H1 (cell line): ENCODE results near the gene GAN. TPM values are rescaled to one million over a fixed set of nuclear protein-coding genes. Genes with fewer than 3 reads are reported as not detected.
A peak's percentile ranks its signal among the peaks of the same experiment; 100 is the strongest.

ENCODE experiments used
- CTCF ChIA-PET: fragments of 300-600 bp; sonication (Branson Sonifier 250); formaldehyde crosslinking; loops from one replicate; lab custom pipeline; 2021; ENCODE audit not compliant: partially characterized antibody; lab: Charles Lee
- POLR2A ChIA-PET: fragments of 300-600 bp; sonication (Branson Sonifier 250); formaldehyde crosslinking; loops from one replicate; lab custom pipeline; 2021; ENCODE audit warnings: inconsistent platforms; ENCODE audit not compliant: partially characterized antibody; lab: Charles Lee
- DNase-seq, 2 experiments: peaks; one replicate each; pipeline versions ENCODE4 v3.0.0 to v3.0.0-alpha.2; 2010 to 2022; ENCODE audit warnings: low spot score in 2 of 2, low read depth in 1 of 2, mixed read lengths in 1 of 2
- FAIRE-seq: peaks from 2 replicates; lab custom pipeline; 2011; peaks lifted over from hg19 to GRCh38; lab: Jason Lieb, UNC
- H2AFZ ChIP-seq: 2 replicates; pipeline ENCODE4 v1.8.1; 2012; ENCODE audit warnings: low read length, inconsistent platforms
- H2AK5ac ChIP-seq: 2 replicates; pipeline ENCODE4 v1.6.1; 2013; ENCODE audit warnings: low read depth, low read length
- H2BK120ac ChIP-seq: replicated peaks from 2 replicates; pipeline ENCODE3; 2013; ENCODE audit warnings: low read depth, low read length, inconsistent platforms
- H2BK12ac ChIP-seq: 2 replicates; pipeline ENCODE4 v1.6.1; 2013; ENCODE audit warnings: low read depth, low read length
- H2BK15ac ChIP-seq: 2 replicates; pipeline ENCODE4 v1.6.1; 2013; ENCODE audit warnings: low read length
- H2BK20ac ChIP-seq: 2 replicates; pipeline ENCODE4 v1.6.1; 2013; ENCODE audit warnings: low read length
- H2BK5ac ChIP-seq: 2 replicates; pipeline ENCODE4 v1.6.1; 2013; ENCODE audit warnings: low read depth, low read length
- H3K14ac ChIP-seq: 2 replicates; pipeline ENCODE4 v1.6.1; 2013; ENCODE audit warnings: inconsistent platforms; ENCODE audit not compliant: insufficient read length
- H3K18ac ChIP-seq: 2 replicates; pipeline ENCODE4 v1.6.1; 2013; ENCODE audit warnings: low read length; ENCODE audit errors: extremely low read depth
- H3K23ac ChIP-seq: 2 replicates; pipeline ENCODE4 v1.6.1; 2013; ENCODE audit warnings: inconsistent platforms; ENCODE audit not compliant: insufficient read length
- H3K23me2 ChIP-seq: 2 replicates; pipeline ENCODE4 v1.6.1; 2013; ENCODE audit warnings: low read depth, low read length
- H3K27ac ChIP-seq: 2 replicates; pipeline ENCODE4 v1.6.1; 2011; ENCODE audit warnings: low read depth, low read length, inconsistent platforms
- H3K27me3 ChIP-seq, 4 experiments: replicated peaks in 1 of 4; 1 replicate in 1 of 4; 2 replicates in 3 of 4; pipeline versions ENCODE4 v1.6.1 to v1.8.1; 2011 to 2013; ENCODE audit warnings: low read length in 3 of 4, mild to moderate bottlenecking in 3 of 4, inconsistent platforms in 2 of 4, mixed read lengths in 2 of 4, moderate library complexity in 1 of 4; ENCODE audit not compliant: control insufficient read depth in 3 of 4, insufficient read depth in 3 of 4; ENCODE audit errors: extremely low read depth in 1 of 4
- H3K36me3 ChIP-seq, 4 experiments: 2 replicates each; pipeline versions ENCODE4 v1.6.1 to v1.8.1; 2011 to 2013; ENCODE audit warnings: mild to moderate bottlenecking in 4 of 4, low read length in 3 of 4, moderate library complexity in 2 of 4, control low read depth in 1 of 4, inconsistent platforms in 1 of 4; ENCODE audit not compliant: insufficient read depth in 4 of 4, control insufficient read depth in 2 of 4
- H3K4ac ChIP-seq: replicated peaks from 2 replicates; pipeline ENCODE3; 2013; ENCODE audit warnings: low read length, low read depth, mixed read lengths, inconsistent platforms; ENCODE audit not compliant: insufficient read length
- H3K4me1 ChIP-seq, 4 experiments: replicated peaks in 1 of 4; 1 replicate in 1 of 4; 2 replicates in 3 of 4; pipeline versions ENCODE4 v1.6.1 to v1.8.1; 2011 to 2013; ENCODE audit warnings: low read length in 3 of 4, inconsistent platforms in 2 of 4, mixed read lengths in 1 of 4; ENCODE audit not compliant: insufficient read depth in 4 of 4, control insufficient read depth in 3 of 4
- H3K4me2 ChIP-seq, 2 experiments: 2 replicates each; pipeline versions ENCODE4 v1.6.1 to v1.8.1; 2011 to 2013; ENCODE audit warnings: low read depth in 2 of 2, low read length in 2 of 2, control low read depth in 1 of 2, inconsistent platforms in 1 of 2, mild to moderate bottlenecking in 1 of 2; ENCODE audit not compliant: insufficient read depth in 1 of 2
- H3K4me3 ChIP-seq, 4 experiments: fragments of 200-600, 300-600 bp in 1 of 4; sonication (generic), shearing (Covaris generic), sonication (Bioruptor Twin) in 1 of 4; 2 replicates each; pipeline versions ENCODE4 v1.5.1 to v1.8.1; 2011 to 2016; ENCODE audit warnings: low read length in 4 of 4, low read depth in 3 of 4, control low read depth in 2 of 4, inconsistent platforms in 2 of 4, mild to moderate bottlenecking in 2 of 4, mixed read lengths in 1 of 4, moderate library complexity in 1 of 4; ENCODE audit not compliant: insufficient read depth in 2 of 4; ENCODE audit errors: extremely low read depth in 1 of 4
- H3K56ac ChIP-seq: replicated peaks from 2 replicates; pipeline ENCODE3; 2013; ENCODE audit warnings: low read depth, mild to moderate bottlenecking, mixed read lengths, low read length, inconsistent platforms; ENCODE audit not compliant: insufficient read length
- H3K79me1 ChIP-seq: 2 replicates; pipeline ENCODE4 v1.6.1; 2013; ENCODE audit warnings: low read depth, low read length, control low read depth
- H3K79me2 ChIP-seq, 2 experiments: 2 replicates each; pipeline versions ENCODE4 v1.6.1 to v1.8.1; 2012 to 2013; ENCODE audit warnings: low read length in 2 of 2, mild to moderate bottlenecking in 2 of 2, inconsistent platforms in 1 of 2; ENCODE audit not compliant: insufficient read depth in 2 of 2, control insufficient read depth in 1 of 2
- H3K9ac ChIP-seq, 4 experiments: replicated peaks in 1 of 4; 1 replicate in 1 of 4; 2 replicates in 3 of 4; pipeline versions ENCODE4 v1.6.1 to v1.8.1; 2011 to 2013; ENCODE audit warnings: low read depth in 3 of 4, low read length in 3 of 4, control low read depth in 2 of 4, mild to moderate bottlenecking in 2 of 4, moderate library complexity in 2 of 4, inconsistent platforms in 1 of 4; ENCODE audit errors: extremely low read depth in 1 of 4
- H3K9me3 ChIP-seq, 2 experiments: 2 replicates each; pipeline versions ENCODE4 v1.6.1 to v1.8.1; 2012 to 2013; ENCODE audit warnings: mild to moderate bottlenecking in 2 of 2, moderate library complexity in 2 of 2, control low read depth in 1 of 2, inconsistent platforms in 1 of 2, low read depth in 1 of 2, low read length in 1 of 2, mixed read lengths in 1 of 2; ENCODE audit not compliant: insufficient read depth in 2 of 2
- H4K20me1 ChIP-seq, 2 experiments: replicated peaks in 1 of 2; 2 replicates each; pipeline versions ENCODE3 to v1.8.1; 2011 to 2013; ENCODE audit warnings: inconsistent platforms in 2 of 2, low read length in 2 of 2, mild to moderate bottlenecking in 1 of 2; ENCODE audit not compliant: insufficient read depth in 2 of 2, control insufficient read depth in 1 of 2
- H4K5ac ChIP-seq: 2 replicates; pipeline ENCODE4 v1.6.1; 2013; ENCODE audit warnings: low read length, low read depth, mixed read lengths, inconsistent platforms; ENCODE audit not compliant: insufficient read length
- H4K8ac ChIP-seq: 2 replicates; pipeline ENCODE4 v1.8.0; 2013; ENCODE audit warnings: mild to moderate bottlenecking, moderate library complexity, low read length, inconsistent platforms; ENCODE audit not compliant: insufficient read depth; ENCODE audit errors: extremely low read depth
- H4K91ac ChIP-seq: replicated peaks from 2 replicates; pipeline ENCODE3; 2013; ENCODE audit warnings: low read length, mixed read lengths, inconsistent platforms; ENCODE audit not compliant: insufficient read length
- EZH2 ChIP-seq: fragments of 200-600 bp; sonication (generic); IDR thresholded peaks from 2 replicates; pipeline ENCODE4 v1.7.1; 2012; ENCODE audit warnings: low read depth, mild to moderate bottlenecking, moderate library complexity, low read length, inconsistent platforms; ENCODE audit not compliant: severe bottlenecking
- JUND ChIP-seq: IDR thresholded peaks from 2 replicates; pipeline ENCODE4 v1.6.1; 2011; ENCODE audit warnings: mild to moderate bottlenecking, improper control_type of control experiment, low read length
- POLR2AphosphoS5 ChIP-seq: IDR thresholded peaks from 2 replicates; pipeline ENCODE4 v1.6.1; 2011; ENCODE audit warnings: low read depth, low read length
- SRF ChIP-seq: IDR thresholded peaks from 2 replicates; pipeline ENCODE4 v1.6.1; 2011; ENCODE audit warnings: mild to moderate bottlenecking, low read depth, low read length, moderate library complexity
- YY1 ChIP-seq: IDR thresholded peaks from 2 replicates; pipeline ENCODE4 v1.6.1; 2011; ENCODE audit warnings: low read depth, mild to moderate bottlenecking, low read length
- WGBS, 2 experiments: shearing (Covaris generic) in 1 of 2; methylation state at CpG; one replicate each; pipeline versions ENCODE4 v1.1.6 to v1.1.7; 2013 to 2015; ENCODE audit warnings: low lambda C conversion rate in 2 of 2, mixed read lengths in 2 of 2, inconsistent platforms in 1 of 2, low coverage in 1 of 2, missing lambda C conversion rate in 1 of 2; ENCODE audit not compliant: insufficient replicate concordance in 2 of 2, insufficient coverage in 1 of 2, insufficient read length in 1 of 2; ENCODE audit errors: extremely low coverage in 1 of 2, missing lambda C conversion rate in 1 of 2; 5-methylcytosine and 5-hydroxymethylcytosine counted together
- polyA plus RNA-seq, 7 experiments: library from polyadenylated mRNA; depleted of rRNA in 3 of 7; stranded (reverse) in 5 of 7; unstranded in 2 of 7; fragments of >200 nt in 5 of 7; fragments of 200-250 nt in 2 of 7; gene quantifications; 1 replicate in 5 of 7; 2 replicates in 1 of 7; 4 replicates in 1 of 7; pipeline versions ENCODE4 v1.2.1 to v1.2.3, GENCODE V29; 2011 to 2013; ENCODE audit warnings: missing spikeins in 2 of 7, mixed read lengths in 2 of 7
- total RNA-seq: library from RNA; stranded (reverse); fragmentation: NEBNext Ultra II Directional; extraction: Animal tissue kit (Norgen Biotek cat#: 25700); gene quantifications from 2 replicates; pipeline ENCODE4 v1.2.1, GENCODE V29; 2021
- TF ChIP-seq, protein P1 (sequence below), 3 experiments: IDR thresholded peaks; 1 replicate in 2 of 3; 2 replicates in 1 of 3; pipeline versions ENCODE4 v1.5.1 to v1.6.1; 2011; ENCODE audit warnings: low read length in 3 of 3, mild to moderate bottlenecking in 3 of 3, inconsistent platforms in 2 of 3, low read depth in 1 of 3, moderate library complexity in 1 of 3; ENCODE audit not compliant: insufficient read depth in 1 of 3; ENCODE audit errors: control extremely low read depth in 1 of 3

The GAN gene
- total and polyA plus RNA-seq, 2 of the 8 experiments (the other 6 are each of a cell fraction or from before 2014, with no cell fraction given), result 4.5 to 23.9 TPM

GRCh38 chr16:81275795-81276194 is 39.0 kb upstream of the GAN start:
- ChIA-PET CTCF (interaction anchor here (0.9 to 2.0 kb wide), 3 partner anchors 12 to 272 kb away, joined by 3 to 7 read pairs (median 6); no protein-coding TSS in a partner anchor), POLR2A (no interaction called here)
- DNase-seq, result no peak
- Histone ChIP-seq H3K23ac (no peak overlapping the region), H3K4me3 (no peak overlapping the region), H3K18ac (no peak overlapping the region), H3K14ac (no peak overlapping the region), H4K5ac (no peak overlapping the region), H4K8ac (no peak overlapping the region), H2BK5ac (no peak overlapping the region), H3K36me3 (no peaks in the 10 kb centered on the region), H2AK5ac (no peak overlapping the region), H3K9me3 (no peaks in the 10 kb centered on the region), H2BK12ac (no peak overlapping the region), H3K27me3 (no peaks in the 10 kb centered on the region), H2AFZ (no peak overlapping the region), H3K9ac (no peak overlapping the region), H3K4ac (no peak overlapping the region), H3K4me1 (peaks cover 0 to 3% (median 0%) of the 10 kb centered on the region in 4 experiments; a peak in 1 of 7 replicates), H3K79me2 (no peaks in the 10 kb centered on the region), H4K20me1 (no peaks in the 10 kb centered on the region), H2BK20ac (no peak overlapping the region), H2BK15ac (no peak overlapping the region), H3K79me1 (no peaks in the 10 kb centered on the region), H4K91ac (no peak overlapping the region), H3K27ac (no peak overlapping the region), H3K56ac (peak overlapping the region; percentile 12), H3K4me2 (no peak overlapping the region), H3K23me2 (no peaks in the 10 kb centered on the region), H2BK120ac (no peak overlapping the region)
- 76% methylated on average over 6 of the region's 9 CpGs; no CpG with 5 or more reads in 1 of the 2 experiments for WGBS, 2 experiments
- FAIRE-seq, result no peak
- TF ChIP-seq POLR2AphosphoS5 (no peak), JUND (no peak), EZH2 (no peak), SRF (no peak), YY1 (no peak)
- TF ChIP-seq, protein P1, sequence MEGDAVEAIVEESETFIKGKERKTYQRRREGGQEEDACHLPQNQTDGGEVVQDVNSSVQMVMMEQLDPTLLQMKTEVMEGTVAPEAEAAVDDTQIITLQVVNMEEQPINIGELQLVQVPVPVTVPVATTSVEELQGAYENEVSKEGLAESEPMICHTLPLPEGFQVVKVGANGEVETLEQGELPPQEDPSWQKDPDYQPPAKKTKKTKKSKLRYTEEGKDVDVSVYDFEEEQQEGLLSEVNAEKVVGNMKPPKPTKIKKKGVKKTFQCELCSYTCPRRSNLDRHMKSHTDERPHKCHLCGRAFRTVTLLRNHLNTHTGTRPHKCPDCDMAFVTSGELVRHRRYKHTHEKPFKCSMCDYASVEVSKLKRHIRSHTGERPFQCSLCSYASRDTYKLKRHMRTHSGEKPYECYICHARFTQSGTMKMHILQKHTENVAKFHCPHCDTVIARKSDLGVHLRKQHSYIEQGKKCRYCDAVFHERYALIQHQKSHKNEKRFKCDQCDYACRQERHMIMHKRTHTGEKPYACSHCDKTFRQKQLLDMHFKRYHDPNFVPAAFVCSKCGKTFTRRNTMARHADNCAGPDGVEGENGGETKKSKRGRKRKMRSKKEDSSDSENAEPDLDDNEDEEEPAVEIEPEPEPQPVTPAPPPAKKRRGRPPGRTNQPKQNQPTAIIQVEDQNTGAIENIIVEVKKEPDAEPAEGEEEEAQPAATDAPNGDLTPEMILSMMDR (IDR thresholded peaks at IDR 0.05; ENCODE audit: control extremely low read depth in 1 of 3, insufficient read depth in 1 of 3, low read depth in 1 of 3, low read length in 3 of 3), result no peak
